Colonic mucosa (tissue), 4 donors: ENCODE measurements around the gene GNRHR. TPM values are rescaled to one million over a fixed set of nuclear protein-coding genes. Genes with fewer than 3 reads are reported as not detected.
"Not testable (repeated sequence)": the region's sequence is repeated elsewhere in the genome, so short reads cannot be mapped to it uniquely, and the experiment has no call there.

Experiments
- DNase-seq: peaks from one replicate; pipeline ENCODE4 v3.0.0-alpha.2; 2020
- H3K27ac ChIP-seq: fragments of 200-600 bp; one replicate; pipeline ENCODE4 v1.8.0; 2021
- H3K27me3 ChIP-seq: fragments of 200-600 bp; one replicate; pipeline ENCODE4 v1.8.0; 2021
- H3K36me3 ChIP-seq: fragments of 200-600 bp; one replicate; pipeline ENCODE4 v1.8.0; 2021
- H3K4me1 ChIP-seq: fragments of 200-600 bp; one replicate; pipeline ENCODE4 v1.8.0; 2021; ENCODE audit warnings: mild to moderate bottlenecking
- H3K4me3 ChIP-seq: fragments of 200-600 bp; one replicate; pipeline ENCODE4 v1.8.0; 2021
- H3K9ac ChIP-seq, 2 donors: one replicate each; pipeline ENCODE4 v1.7.0; 2013; ENCODE audit warnings: control low read depth in 2 of 2, low read depth in 2 of 2, low read length in 2 of 2
- H3K9me3 ChIP-seq: fragments of 200-600 bp; one replicate; pipeline ENCODE4 v1.8.0; 2021
- intact Hi-C: fragments of 100-400 bp; cut with DNase I; formaldehyde crosslinking; loops from one replicate; pipeline ENCODE4 v1.14.1; 2022
- total RNA-seq, 2 donors: library from RNA; stranded (reverse); fragmentation: NEBNext Ultra II Directional in 1 of 2; extraction: Animal tissue kit (Norgen Biotek cat#: 25700) in 1 of 2; gene quantifications; one replicate each; pipeline ENCODE4 v1.2.1, GENCODE V29; 2021
- TF ChIP-seq, protein P1 (sequence below): fragments of 200-600 bp; IDR thresholded peaks from one replicate; pipeline ENCODE4 v1.8.0; 2022; ENCODE audit warnings: antibody characterized with exemption, mild to moderate bottlenecking
- donor health status: healthy.
- donor health status: DM: no; HTN: no; CAD: no.
- donor health status: DM: no; HTN: no; CAD: no.

The GNRHR gene
- total RNA-seq, 2 donors from 2014 or later, result not detected

DNA sequence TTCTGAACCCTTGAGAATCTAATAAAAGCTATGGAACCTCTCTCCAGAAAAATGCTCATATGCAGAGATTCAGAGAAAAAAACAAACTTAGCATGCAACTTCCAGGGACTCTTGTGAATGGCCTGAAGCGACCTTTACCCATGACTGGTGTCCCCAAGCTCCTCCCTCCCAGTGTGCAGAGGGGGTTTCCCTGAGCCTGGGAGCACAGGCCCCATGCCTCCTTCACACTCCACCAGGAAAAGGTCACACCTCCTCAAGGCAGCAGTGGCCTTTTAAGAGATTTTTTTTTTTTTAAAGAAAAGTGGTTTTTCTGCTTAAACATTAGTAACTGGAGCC lies 40.0 kb downstream of the GNRHR start:
- H3K27me3 ChIP-seq, result no peaks in the 10 kb centered on the region
- no peak overlapping the region for H3K27ac ChIP-seq
- no peaks in the 10 kb centered on the region for H3K36me3 ChIP-seq
- no peaks in the 10 kb centered on the region for H3K9me3 ChIP-seq
- TF ChIP-seq, protein P1, sequence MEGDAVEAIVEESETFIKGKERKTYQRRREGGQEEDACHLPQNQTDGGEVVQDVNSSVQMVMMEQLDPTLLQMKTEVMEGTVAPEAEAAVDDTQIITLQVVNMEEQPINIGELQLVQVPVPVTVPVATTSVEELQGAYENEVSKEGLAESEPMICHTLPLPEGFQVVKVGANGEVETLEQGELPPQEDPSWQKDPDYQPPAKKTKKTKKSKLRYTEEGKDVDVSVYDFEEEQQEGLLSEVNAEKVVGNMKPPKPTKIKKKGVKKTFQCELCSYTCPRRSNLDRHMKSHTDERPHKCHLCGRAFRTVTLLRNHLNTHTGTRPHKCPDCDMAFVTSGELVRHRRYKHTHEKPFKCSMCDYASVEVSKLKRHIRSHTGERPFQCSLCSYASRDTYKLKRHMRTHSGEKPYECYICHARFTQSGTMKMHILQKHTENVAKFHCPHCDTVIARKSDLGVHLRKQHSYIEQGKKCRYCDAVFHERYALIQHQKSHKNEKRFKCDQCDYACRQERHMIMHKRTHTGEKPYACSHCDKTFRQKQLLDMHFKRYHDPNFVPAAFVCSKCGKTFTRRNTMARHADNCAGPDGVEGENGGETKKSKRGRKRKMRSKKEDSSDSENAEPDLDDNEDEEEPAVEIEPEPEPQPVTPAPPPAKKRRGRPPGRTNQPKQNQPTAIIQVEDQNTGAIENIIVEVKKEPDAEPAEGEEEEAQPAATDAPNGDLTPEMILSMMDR, result no peak
- DNase-seq, result no peak
- H3K4me1 ChIP-seq, result no peaks in the 10 kb centered on the region
- no peak overlapping the region for H3K9ac ChIP-seq
- intact Hi-C loops, result no loop called here
- H3K4me3 ChIP-seq, result no peak overlapping the region

DNA sequence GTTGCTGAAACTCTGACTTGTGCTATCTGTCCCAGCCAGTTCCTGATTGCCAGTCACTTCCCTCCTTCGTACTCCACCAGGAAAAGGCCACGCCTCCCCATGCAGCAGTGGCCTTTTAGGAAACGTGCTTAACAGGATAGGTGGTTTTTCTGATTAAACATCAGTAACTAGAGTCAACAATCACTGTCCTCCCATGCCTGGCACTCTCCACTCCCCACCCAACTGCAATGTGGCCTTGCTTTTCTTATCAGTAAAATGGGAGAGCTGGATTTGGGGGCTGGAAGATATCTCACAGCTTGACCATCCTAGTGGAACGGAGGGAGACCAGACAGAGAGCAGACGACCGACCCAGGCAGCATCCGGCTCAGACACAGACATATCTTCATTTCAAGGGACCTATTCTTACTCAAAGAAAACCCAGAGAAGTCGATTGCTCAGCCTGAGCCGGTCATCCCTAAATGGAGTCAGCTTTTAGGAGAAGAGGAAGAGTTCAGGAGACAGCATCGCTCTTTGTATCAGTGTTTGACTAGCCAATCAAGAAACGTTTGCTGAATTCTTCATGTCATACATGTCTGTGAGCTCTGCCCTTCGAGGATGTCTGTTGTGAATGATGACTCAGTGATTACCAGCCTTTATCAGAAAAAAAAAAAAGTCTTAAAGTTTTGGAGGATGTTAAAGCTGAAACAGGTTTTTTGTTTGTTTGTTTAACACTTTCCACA lies 40.5 kb downstream of the GNRHR start:
- Histone ChIP-seq H3K9me3 (no peaks in the 10 kb centered on the region), H3K27me3 (no peaks in the 10 kb centered on the region), H3K36me3 (no peaks in the 10 kb centered on the region), H3K4me1 (no peaks in the 10 kb centered on the region), H3K27ac (no peak overlapping the region), H3K4me3 (no peak overlapping the region), H3K9ac (no peak overlapping the region)
- TF ChIP-seq, protein P1, result no peak
- DNase-seq, result no peak
- intact Hi-C loops, result no loop called here

DNA sequence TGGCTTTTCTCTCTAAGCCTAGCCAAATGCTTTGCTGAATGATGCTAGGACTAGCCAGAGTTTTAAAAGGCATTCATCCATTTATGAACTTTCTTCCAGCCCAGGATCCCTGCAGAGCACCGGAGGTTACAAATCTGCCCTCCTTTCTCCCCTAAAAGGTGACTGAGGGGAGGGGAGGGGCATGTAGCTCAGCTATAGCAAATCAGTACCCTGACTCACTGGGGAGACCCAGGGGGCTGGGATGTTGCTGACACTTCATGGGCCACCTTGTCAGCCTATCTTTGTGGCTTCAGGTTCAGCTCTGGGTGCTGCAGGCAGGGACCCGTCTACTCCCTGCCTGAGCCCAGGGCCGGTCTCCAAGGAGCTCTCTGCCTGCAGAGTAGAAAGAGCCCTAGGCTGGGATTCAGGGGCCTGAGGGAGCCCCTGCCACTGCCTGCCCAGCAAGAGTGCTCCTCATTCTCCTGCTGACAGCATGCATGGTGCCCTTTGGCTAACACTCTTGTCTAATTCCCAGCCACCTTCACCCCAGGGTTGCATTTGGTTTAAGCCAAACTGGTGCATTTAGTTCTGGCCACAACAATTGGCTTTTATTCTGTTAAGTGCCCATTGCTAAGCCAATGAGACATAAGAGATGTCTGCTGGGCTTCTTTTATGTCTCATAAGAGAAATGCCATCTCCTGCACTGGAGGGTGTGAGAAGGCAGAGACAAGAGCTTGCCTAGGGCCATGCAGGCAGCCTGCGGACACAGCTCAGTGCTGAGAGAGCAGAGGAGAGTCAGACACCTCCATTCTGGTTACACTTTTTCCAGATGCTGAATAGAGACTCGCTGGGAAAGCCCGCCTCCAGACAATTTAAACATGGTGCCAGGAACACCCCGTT lies 41.3 kb downstream of the GNRHR start:
- TF ChIP-seq, protein P1, result no peak
- intact Hi-C loops, result no loop called here
- no peak overlapping the region for H3K9ac ChIP-seq
- H3K36me3 ChIP-seq, result no peaks in the 10 kb centered on the region
- H3K9me3 ChIP-seq, result no peaks in the 10 kb centered on the region
- H3K27me3 ChIP-seq, result no peaks in the 10 kb centered on the region
- no peak for DNase-seq
- H3K4me1 ChIP-seq, result no peaks in the 10 kb centered on the region
- H3K4me3 ChIP-seq, result no peak overlapping the region
- no peak overlapping the region for H3K27ac ChIP-seq

DNA sequence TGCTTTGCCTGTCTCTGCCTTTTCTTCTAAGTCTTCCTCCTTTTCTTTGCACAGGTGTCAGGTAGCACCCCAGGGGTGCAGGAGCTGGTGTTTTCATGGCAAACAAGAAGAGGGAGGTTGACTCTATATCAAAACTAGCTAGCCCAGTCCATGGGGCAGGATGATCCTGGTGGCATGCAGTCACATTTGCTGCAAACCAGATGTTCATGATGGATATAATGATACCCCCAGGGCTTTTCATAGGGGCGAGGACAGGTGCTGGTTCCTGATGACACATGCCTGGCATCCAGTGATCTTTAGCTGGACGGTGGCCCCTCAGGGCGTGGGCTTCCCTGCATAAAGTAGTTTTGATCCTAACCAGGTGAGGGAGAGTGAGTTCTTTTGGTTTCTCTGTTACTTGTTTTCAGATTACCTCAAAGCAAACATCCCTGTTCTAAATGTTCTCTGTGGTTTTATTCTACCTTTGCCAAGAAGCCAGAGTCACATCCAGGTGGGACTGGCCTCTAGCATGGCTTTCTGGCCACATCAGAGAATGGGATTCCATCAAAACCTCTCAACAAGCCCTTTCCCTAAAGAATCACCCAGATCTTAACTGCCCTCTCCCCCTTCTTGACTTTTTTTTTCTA lies 42.1 kb downstream of the GNRHR start:
- DNase-seq, result no peak
- intact Hi-C loops, result no loop called here
- Histone ChIP-seq H3K4me3 (no peak overlapping the region), H3K9ac (no peak overlapping the region), H3K27ac (no peak overlapping the region), H3K27me3 (no peaks in the 10 kb centered on the region), H3K9me3 (no peaks in the 10 kb centered on the region), H3K36me3 (no peaks in the 10 kb centered on the region), H3K4me1 (no peaks in the 10 kb centered on the region)
- TF ChIP-seq, protein P1, result no peak

DNA sequence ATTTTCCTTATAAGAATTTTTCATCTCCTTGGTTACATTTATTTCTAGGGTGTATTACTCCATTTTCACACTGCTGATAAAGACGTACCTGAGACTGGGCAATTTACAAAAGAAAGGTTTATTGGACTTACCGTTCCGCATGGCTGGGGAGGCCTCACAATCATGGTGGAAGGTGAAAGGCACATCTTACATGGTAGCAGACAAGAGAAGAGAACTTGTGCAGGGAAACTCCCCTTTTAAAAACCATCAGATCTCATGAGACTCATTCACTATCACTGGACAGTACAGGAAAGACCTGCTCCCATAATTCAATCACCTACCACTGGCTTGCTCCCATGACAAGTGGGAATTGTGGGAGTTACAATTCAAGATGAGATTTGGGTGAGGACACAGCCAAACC lies 47.5 kb downstream of the GNRHR start:
- H3K36me3 ChIP-seq, DNase-seq, H3K27ac ChIP-seq, H3K27me3 ChIP-seq, H3K4me3 ChIP-seq, H3K4me1 ChIP-seq, H3K9me3 ChIP-seq, H3K9ac ChIP-seq, intact Hi-C loops: not testable (repeated sequence)
